ENCODE data around the gene KIF16B. TPM values are rescaled to one million over a fixed set of nuclear protein-coding genes. Genes with fewer than 3 reads are reported as not detected.

KIF16B gene, protein sequence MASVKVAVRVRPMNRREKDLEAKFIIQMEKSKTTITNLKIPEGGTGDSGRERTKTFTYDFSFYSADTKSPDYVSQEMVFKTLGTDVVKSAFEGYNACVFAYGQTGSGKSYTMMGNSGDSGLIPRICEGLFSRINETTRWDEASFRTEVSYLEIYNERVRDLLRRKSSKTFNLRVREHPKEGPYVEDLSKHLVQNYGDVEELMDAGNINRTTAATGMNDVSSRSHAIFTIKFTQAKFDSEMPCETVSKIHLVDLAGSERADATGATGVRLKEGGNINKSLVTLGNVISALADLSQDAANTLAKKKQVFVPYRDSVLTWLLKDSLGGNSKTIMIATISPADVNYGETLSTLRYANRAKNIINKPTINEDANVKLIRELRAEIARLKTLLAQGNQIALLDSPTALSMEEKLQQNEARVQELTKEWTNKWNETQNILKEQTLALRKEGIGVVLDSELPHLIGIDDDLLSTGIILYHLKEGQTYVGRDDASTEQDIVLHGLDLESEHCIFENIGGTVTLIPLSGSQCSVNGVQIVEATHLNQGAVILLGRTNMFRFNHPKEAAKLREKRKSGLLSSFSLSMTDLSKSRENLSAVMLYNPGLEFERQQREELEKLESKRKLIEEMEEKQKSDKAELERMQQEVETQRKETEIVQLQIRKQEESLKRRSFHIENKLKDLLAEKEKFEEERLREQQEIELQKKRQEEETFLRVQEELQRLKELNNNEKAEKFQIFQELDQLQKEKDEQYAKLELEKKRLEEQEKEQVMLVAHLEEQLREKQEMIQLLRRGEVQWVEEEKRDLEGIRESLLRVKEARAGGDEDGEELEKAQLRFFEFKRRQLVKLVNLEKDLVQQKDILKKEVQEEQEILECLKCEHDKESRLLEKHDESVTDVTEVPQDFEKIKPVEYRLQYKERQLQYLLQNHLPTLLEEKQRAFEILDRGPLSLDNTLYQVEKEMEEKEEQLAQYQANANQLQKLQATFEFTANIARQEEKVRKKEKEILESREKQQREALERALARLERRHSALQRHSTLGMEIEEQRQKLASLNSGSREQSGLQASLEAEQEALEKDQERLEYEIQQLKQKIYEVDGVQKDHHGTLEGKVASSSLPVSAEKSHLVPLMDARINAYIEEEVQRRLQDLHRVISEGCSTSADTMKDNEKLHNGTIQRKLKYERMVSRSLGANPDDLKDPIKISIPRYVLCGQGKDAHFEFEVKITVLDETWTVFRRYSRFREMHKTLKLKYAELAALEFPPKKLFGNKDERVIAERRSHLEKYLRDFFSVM (N-terminal part only)
- total RNA-seq = 18.3 and 21.8 TPM in 2 replicates
- 8.5 and 9.3 TPM in 2 replicates for polyA plus RNA-seq

DNA sequence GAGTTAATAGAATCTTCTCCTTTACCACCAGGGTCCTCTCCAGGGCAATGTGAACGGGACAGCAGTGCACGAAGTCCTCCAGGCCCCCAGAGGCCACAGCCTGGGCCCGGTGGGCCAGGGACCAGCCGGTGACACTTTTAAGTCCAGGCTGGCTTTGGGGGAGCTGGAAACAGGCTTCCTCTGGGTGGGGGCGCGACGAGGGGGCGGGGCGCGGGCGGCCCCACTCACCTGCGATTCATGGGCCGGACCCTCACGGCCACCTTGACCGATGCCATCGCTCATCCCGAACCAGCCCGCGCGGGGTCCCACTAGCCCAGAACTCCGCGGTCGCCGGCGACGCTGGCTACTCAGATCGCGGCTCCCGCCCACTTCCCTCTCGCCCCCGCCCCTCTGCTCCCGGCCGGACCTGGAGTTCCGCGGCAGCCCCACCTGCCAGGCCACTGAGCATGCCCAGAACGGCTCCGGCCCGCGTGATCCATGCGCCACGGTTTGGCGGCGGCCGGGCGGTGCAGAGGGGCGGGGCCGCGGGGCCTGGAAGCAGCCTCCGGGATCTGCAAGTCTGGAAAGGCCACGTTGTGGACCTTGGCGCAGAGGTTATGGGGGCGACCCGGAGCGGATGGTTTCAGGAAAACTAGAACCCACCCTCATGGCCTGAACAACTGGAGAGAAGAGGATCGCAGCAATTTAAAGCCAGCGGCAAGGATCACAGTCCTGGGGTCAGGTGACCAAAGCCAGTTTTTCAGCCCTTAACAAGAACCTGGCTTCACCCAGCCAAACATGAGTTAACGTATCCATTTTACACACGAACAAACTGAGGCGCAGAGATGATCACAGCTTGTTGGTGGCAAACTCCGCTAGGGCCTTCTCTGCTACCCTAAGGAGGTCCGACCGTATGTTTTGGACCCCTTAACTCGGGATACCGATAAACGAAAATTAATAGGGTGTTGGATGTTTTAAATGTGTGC lies at the start of gene KIF16B:
Gene KIF16B (minus strand): TSS at position 448 of the 965 bp plus-strand sequence. CDS start 173 bp downstream, at position 275.
- Histone ChIP-seq H2AFZ (peak within 1 kb of the TSS; percentile 90), H3K9me3 (ENCODE audit: low read depth) (no peaks in the 10 kb centered on the region), H3K4me3 (peak within 1 kb of the TSS; percentile 49), H3K4me2 (peak within 1 kb of the TSS; percentile 87), H3K27ac (peak within 1 kb of the TSS; percentile 62), H4K20me1 (ENCODE audit: insufficient read depth, poor library complexity, severe bottlenecking) (no peaks in the 10 kb centered on the region), H3K27me3 (no peaks in the 10 kb centered on the region), H3K4me1 (ENCODE audit: insufficient read depth) (peaks cover 16% of the 10 kb centered on the region), H3K9me2 (replicated peaks; ENCODE audit: insufficient read depth) (no peaks in the 10 kb centered on the region), H3K36me3 (replicated peaks; ENCODE audit: insufficient read depth, low read depth) (no peaks in the 10 kb centered on the region), H3K79me2 (peaks cover 42% of the 10 kb centered on the region)
- TF ChIP-seq, protein P1, sequence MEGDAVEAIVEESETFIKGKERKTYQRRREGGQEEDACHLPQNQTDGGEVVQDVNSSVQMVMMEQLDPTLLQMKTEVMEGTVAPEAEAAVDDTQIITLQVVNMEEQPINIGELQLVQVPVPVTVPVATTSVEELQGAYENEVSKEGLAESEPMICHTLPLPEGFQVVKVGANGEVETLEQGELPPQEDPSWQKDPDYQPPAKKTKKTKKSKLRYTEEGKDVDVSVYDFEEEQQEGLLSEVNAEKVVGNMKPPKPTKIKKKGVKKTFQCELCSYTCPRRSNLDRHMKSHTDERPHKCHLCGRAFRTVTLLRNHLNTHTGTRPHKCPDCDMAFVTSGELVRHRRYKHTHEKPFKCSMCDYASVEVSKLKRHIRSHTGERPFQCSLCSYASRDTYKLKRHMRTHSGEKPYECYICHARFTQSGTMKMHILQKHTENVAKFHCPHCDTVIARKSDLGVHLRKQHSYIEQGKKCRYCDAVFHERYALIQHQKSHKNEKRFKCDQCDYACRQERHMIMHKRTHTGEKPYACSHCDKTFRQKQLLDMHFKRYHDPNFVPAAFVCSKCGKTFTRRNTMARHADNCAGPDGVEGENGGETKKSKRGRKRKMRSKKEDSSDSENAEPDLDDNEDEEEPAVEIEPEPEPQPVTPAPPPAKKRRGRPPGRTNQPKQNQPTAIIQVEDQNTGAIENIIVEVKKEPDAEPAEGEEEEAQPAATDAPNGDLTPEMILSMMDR (IDR thresholded peaks at IDR 0.05; ENCODE audit: poor library complexity) = peak; percentile 15
- no peak for TF ChIP-seq EZH2phosphoT487 (IDR thresholded peaks at IDR 0.05; ENCODE audit: low read depth, severe bottlenecking, unreplicated experiment)
- 21% methylated on average over 34 of the region's 65 CpGs for WGBS (ENCODE audit: low lambda C conversion rate, missing lambda C conversion rate)
- DNase-seq (ENCODE audit: low spot score) = peak; percentile 96

DNA sequence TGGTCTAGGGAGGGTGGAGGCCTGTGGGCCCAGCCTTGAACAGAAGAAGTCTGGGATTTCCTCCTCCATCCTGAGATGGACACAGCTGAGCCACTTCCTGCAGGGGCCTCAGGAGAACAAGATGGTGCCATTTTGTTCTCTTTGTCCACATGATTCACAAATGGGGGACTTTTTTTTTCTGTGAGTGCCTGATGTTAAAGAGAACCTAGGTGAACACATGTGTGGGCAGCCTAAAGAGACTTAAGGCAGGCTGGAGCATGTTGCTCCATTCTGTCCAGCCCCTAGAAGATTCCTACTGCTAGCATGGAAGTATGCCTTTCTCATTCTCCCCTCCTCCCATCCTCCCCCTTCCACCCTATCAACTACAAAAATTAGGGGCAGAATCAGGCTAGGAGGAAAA lies 49.3 kb upstream of the KIF16B start:
- Histone ChIP-seq H2AFZ (no peak overlapping the region), H4K20me1 (ENCODE audit: insufficient read depth, poor library complexity, severe bottlenecking) (no peaks in the 10 kb centered on the region), H3K4me2 (no peak overlapping the region), H3K79me2 (no peaks in the 10 kb centered on the region), H3K27me3 (no peaks in the 10 kb centered on the region), H3K4me3 (no peak overlapping the region), H3K36me3 (replicated peaks; ENCODE audit: insufficient read depth, low read depth) (no peaks in the 10 kb centered on the region), H3K9me2 (replicated peaks; ENCODE audit: insufficient read depth) (no peaks in the 10 kb centered on the region), H3K4me1 (ENCODE audit: insufficient read depth) (peaks cover 3% of the 10 kb centered on the region), H3K27ac (no peak overlapping the region), H3K9me3 (ENCODE audit: low read depth) (no peaks in the 10 kb centered on the region)
- TF ChIP-seq EZH2phosphoT487 (IDR thresholded peaks at IDR 0.05; ENCODE audit: low read depth, severe bottlenecking, unreplicated experiment) (no peak), EZH2 (IDR thresholded peaks at IDR 0.05; ENCODE audit: borderline replicate concordance) (no peak)
- TF ChIP-seq, protein P1 (IDR thresholded peaks at IDR 0.05; ENCODE audit: poor library complexity) = no peak
- DNase-seq (ENCODE audit: low spot score) = no peak

All from hepatocyte (in vitro differentiated cells).